NOMO-1 treated with dmso at 0.1 percent for 144 hours (cell line): ENCODE results near the gene RTP5.
"Not testable (repeated sequence)": the region's sequence is repeated elsewhere in the genome, so short reads cannot be mapped to it uniquely, and the experiment has no call there.

ENCODE experiments used
- DNase-seq: peaks from one replicate; lab custom pipeline; 2025; ENCODE audit not compliant: unreplicated experiment; lab: John Stamatoyannopoulos, UW

Gene RTP5

DNA sequence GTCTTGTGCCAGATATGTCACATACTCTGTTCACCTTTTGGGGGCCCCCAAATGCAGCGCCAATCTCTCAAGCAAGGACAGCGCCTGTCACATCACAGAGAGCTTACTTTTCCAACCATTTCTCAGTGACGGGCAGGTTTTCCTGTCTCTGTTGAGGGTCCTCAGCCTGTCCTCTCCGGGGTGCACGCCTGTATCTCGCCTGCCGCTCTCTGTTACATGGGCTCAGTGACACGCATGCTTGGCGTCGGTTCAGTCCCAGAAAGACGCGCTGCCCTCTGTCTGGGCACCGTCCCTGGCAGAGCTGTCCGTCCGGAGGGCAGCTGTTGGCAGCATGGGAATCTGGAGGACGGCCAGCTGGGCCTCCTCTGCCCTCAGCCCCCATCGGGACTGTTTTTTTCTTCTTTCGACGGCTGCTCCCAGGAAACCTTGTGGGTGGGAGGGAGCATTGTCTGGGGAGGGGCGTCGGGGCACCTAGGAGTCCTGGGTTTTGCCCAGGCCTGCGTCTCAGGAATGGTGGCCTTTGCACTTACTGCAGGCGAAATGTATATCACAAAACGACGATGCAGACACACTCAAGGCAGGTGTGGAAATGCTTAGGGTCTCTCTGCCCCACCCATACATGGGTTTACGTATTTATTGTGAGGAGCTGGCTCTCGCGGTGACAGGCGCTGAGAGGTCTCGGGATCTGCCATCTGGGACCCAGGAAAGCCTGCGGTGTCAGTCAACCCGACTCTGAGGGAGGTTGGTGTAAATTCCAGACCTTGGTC is 30.9 kb downstream of the RTP5 start:
- DNase-seq = no peak

DNA sequence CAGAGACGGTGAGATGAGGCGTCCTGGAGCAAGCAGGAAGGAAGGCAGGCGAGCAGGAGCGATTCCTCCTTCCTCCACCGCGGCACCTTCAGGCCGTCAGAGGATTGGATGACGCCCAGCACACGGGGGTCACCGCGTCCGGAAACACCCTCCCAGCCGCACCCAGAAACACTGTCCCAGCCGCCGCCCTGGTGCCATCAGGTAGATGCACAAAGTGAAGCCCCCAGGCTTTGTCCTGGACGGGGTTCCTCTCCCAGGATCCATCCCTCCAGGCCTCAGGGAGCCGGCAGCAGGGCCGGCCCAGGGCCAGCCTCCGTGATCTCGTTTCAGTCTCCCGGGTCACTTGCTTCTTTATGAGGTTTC is 31.5 kb downstream of the RTP5 start:
- DNase-seq = no peak

DNA sequence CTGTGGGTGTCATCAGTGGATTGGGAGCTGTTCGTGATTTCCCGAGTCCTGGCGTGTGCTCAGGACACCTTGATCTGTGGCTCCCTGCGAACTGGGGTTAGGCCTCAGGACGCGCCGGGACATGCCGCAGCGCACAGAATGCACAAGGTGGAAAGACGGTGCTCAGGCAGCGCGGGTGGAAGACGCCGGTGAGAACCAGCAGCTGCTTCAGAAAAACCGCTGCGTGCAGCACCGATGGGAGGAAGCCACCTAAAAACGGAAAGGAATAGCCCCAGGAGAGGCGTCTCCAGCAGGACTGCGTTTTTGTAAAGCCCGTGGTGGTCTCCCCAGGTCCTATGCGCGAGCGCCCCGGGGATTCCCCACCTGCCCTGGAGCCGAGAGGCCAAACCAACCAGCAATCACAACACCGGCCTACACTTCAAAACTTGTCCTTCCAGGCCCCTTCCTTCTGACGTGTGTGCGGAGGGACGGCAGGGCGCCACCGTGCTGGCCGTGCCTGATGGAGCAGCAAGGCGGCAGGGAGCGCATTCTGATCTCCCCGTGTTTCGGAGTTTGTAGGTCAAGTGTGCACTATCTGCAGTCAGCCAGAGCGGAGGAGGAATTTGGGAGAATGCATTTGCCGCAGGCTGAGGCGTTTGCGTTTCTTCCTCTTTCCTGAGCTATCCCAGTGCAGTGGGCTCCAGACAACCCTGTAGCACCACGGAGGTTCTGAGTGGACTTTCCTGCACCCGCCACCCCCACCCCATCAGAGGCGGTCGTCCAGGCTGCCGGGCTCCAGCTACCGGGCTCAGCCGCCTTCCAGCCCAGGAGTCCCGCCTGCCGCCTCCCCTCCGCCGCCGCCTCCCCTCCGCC is 32.2 kb downstream of the RTP5 start:
- no peak for DNase-seq

DNA sequence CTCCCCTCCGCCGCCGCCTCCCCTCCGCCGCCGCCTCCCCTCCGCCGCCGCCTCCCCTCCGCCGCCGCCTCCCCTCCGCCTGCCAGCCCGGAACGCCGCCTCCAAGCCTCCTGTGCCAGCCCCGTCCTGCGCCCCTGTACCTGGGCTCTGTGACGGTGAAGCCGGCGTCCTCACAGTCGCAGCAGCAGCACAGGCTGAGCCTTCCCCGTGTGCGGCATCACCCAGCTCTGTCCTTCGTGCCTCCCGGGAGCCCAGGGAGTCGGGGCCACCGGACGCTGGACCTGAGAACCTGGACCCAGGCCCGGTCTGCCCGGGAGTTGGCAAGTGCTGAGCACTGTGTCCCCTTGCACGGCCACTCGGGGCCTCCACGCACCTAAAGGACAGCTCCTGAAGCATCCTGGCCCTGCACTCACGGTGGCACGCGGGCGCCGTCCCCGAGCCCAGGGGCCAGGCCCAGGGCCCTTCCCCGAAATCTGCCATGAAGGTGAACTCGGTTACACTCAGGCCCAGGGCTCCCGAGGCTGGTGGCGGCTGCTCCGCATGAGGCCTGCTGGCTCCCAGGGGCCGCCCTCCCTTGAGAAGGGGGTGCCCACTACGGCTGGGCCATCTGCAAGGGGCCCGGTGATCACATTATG is 32.9 kb downstream of the RTP5 start:
- no peak for DNase-seq

DNA sequence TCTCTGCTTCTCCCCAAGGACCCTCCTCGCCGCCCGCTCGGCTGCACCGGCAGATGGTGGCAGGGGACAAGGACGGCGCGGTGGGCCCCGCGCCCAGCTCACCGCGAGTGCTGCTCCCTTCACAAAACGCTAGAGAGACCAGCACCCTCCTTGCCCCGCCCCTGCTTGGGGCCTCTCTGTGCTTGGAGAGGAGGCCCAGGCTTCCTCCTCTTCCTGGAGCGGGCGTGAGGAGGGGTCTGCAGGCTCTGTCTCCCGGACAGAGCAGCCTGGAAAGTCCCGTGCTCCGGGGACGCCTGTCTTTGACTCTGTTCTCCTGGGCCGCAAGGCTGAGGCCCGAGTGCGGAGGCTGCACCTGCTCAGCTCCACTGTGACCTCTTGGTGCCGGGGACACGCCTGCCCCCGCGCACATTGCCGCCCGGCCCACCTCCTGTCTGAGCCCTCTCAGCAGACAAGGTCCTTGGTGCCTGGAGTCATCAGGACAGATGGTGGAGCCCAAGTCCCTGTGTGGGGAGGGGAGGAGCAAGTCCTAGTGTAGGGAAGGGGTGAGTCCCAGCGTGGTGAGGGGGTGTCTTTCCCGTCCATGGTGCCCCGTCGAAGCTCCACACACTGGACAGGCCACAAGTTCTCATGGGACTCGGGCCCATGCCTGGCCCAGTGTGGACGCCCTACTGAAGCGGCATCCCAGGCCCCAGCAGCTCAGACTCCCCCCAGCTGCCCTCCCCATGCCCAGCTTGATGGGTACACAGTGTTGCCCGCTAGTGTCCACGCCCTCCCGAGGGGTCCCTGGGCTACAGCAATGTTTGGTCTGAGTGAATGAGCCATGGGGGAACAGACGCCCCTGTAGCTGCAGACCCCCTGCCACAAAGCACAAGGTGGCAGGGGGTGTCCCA is 33.8 kb downstream of the RTP5 start:
- no peak for DNase-seq

DNA sequence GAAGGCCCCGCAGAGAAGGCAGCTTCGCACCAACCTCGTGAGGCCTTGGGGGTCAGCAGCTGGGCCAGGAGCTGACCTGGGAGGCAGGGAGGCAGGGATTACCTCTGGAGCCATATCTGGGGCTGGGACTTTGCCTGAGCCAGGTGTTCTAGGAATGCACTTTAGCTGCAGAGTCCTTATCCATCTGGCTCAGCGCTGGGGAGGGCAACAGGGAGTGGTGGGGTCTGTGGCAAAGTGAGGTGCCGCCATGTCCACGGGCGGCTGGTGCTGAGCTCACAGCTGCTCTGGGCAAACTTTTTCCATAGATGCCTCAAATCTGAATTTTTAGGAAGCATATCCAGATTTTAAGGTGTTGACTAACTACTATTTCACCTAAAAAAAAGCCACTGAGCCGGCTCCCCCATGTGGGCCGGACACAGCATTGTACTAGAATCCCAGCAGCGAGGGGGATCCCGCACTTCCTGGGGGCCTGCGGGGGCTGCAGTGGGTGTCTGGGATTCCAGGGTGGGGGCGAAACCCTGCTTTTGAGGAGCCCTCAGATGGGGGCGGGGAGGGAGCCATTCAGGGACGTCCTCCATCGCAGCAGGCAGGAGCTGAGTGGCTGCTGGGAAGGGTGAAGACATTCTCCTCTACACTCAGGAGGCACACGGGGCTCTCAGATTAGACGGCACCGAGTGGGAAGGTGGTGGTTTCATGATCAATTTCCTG is 34.6 kb downstream of the RTP5 start:
- DNase-seq = no peak

DNA sequence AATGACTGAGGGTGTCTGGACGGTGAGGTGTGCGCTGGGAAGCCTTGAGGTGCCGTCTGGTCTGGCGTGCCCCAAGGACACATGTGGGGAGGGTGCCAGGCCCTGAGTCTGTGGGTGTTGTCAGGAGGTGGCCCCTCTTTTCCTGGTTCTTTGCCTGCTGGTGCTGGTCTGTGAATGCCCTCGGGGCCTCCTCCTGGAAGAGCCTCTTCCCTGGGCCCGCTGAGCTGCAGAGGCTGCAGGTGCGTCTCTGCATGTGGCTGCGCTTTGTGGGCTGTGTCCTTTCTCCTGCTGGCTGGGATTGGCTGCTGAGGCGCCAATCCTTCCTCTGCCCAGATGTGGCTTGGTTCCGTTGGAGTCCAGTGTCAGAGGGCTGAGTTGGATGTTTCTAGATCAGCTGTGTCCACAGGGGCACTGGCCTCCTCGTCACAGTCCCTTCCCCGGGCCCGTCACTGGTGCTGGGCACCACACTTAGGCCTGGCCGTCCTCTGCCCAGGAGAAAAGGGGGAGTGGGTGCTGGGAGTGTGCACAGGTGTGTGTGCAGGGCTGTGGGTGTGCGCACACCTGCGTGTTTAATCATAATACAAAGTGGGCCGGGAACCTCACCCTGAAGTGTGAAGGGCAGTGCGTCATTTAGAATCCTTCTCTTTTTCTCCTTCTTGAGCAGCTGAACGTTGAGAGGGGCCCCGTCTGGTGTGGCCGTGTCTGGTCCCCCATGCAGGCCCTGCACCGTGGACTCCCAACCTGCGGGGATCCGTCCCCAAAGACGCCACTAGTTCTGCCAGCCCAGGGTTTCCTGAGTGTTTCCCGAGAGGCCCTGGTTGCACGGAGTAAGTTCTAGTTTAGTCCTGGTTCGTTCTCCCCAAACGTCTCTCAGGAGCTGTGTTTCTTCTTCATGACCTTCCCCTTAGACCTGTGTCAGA is 35.5 kb downstream of the RTP5 start:
- no peak for DNase-seq

DNA sequence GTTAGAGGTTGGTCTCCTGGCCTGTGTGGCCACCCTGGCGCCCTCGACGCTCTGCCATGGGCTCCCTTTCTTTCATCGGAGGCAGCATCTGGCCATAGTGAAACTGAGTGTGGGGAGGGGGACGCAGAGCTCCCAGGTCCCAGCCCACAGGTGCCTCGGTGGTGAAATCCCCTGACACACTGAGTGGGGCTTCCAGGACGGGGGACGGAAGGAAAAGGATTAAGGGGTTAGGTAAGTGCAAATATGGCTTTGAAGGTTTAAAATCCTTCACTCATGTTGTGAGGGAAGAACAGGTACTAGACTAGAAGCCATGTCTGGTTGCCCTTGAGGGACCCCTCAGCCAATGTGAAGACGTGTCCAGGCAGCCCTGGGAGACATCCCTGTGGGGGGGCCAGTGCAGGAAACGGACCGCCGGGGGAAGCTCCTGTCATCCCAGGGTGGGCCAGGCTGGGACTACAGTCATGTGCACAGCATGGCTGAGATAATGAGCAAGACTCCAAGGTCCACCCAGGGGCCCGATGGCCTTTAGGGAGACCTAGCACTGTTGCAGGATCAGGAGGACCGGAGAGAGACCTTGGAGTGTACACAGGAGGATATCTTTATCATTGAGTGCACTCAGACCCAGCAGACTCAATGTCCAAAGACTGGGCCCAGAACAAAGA is 36.3 kb downstream of the RTP5 start:
- no peak for DNase-seq

DNA sequence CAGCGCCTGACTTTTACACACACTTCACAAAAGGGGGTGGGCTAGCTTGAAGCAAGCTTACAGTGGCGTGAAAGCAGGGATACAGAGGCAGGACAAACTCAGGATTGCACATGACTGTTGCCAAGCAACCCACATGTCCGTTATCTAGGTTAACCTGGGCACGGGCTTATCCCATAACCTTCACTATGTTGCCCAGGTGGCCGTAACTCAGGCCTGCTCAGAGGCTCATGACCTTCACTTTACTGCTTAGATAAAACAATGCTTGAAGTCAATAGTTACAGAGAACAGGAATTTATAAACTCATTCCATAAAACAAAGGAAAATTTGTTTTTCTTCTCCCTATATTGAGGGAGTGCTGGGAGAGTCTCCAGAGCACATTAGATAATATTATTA is 36.8 kb downstream of the RTP5 start:
- DNase-seq = not testable (repeated sequence)

DNA sequence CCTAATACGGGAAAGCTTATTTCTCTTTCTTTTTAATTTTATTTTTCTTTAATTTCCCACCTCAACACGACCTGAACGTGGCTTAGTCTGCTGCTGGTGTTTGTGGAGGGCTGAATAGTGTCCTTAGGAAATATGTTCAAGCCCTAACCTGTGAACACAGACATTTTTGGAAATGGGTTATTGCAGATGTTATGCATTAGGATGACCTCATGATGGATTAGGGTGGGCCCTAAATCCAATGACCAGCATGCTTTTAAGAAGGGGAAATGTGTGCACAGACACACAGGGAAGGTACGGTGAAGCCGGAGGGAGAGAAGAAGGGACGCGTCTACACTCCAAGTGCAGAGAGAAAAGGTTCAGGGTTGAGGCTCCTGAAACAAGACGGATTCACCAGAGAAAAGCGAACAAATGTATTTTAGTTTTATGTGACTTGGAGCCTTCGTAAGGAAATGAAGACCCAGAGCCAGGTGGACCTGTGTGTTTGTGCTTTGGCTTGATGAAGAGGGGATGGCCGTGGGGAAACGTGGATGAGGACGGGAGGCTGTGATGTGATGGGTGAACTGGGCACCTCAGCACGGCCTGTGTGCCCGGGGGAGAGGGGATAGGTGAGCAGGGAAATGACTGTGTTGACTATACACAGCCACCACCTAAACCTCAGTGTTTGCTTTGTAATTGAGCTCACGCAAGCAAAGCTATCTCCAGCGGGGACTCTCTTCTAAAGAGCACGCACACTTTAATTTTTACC is 37.5 kb downstream of the RTP5 start:
- no peak for DNase-seq

DNA sequence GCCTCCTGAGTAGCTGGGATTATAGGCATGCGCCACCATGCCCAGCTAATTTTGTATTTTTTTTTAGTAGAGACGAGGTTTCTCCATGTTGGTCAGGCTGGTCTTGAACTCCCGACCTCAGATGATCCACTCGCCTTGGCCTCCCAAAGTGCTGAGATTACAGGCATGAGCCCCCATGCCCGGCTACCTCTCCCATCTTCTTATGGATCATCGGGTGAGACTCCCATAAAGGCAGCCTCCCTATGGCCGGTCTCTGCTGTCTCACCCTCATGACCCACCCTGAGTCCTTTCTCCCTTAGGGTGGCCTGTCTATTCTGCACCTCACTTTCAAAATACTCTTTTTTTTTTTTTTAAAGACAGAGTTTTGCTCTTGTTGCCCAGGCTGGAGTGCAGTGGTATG is 38.3 kb downstream of the RTP5 start:
- DNase-seq = not testable (repeated sequence)

DNA sequence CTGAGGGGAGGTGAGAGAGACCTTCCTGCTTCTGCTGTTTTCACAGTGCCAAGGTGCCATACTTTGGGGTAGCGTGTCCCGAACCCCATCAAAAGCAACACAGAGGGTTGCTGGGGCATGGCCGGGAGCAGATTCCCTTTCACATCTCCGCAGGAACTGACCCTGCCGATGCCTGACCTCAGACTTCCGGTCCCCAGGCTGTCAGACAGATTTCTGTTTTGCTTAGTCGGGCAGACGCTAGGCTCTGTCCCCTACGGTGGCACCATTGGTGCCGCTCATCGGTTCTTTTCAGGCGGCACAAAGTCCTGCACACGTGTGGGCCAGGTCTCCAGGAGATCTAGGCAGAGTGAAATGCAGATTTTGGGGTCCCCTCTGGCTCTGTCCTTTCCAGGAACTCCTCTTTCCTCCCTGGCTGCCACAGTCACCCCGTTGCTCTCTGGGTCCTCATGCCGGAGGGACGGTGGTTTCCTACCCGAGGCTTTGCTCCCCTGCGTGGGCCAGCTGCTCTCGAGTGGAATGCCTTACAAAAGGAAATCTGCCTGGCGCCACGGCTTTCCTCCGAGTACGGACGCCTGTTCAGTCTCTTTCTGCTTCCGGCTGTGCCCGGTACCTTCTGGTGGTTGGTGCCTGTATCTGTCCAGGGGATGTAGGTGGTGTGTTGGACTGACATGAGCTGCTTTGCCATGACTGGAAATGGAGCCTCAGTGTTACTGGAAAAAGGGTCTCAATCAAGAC is 39.3 kb downstream of the RTP5 start:
- DNase-seq = no peak

DNA sequence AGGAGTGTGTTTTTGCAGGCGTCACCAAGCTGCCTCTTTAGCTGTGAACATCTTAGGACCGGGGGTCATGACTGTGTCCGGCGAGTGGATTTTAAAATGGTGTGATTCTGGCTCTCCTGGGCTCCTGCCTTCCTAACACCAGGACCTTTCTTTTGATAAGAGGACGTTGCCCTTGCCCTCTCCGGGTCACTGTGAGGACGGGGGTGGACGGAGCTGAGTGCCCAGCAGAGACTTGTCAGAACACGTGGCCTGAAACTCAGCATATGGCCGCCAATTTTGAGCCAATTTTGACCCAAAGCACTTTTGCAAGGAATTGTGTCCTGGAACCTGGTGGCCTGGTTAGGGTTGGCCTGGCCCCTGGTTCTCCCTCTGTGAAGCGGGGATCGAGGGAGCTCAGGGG is 40.2 kb downstream of the RTP5 start:
- no peak for DNase-seq

DNA sequence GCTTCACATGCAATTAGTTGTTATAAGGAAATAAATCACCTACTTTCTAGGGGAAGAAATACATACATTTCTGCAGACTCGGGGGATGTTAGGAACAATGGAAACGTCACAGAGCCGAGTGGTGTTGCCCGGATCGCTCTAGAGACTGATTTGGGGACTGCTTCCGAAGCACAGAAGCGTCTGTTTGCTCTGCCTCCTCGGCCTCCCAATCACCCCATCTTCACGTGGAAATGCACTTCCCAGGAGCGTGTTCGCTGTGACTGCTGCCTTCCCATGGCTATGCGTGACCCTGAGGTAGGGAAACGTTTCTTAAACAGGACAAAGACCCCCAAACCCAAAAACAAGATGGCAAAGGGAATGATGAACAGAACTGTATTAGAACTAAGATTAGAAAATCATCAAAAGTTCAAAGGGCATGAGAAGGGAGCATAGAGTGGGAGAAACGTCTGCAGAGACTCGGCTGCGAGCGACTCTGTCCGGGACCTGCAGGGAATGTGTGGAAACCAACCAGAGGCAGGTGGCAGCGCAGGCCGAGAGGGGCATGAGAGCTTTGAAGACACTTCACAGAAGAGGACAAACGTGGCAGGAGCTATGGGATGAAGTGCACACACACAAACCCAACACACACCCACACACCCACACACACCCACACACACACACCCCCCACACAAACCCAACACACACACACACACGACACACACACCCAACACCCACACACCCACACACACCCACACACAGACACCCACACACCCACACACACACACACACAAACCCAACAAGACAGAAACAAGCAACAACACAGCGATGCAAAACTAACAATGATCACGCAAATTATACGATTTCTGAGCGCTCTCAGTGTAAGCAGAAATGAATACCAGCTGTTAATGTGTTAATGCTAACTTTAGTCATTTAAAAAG is 41.3 kb downstream of the RTP5 start:
- DNase-seq = no peak

DNA sequence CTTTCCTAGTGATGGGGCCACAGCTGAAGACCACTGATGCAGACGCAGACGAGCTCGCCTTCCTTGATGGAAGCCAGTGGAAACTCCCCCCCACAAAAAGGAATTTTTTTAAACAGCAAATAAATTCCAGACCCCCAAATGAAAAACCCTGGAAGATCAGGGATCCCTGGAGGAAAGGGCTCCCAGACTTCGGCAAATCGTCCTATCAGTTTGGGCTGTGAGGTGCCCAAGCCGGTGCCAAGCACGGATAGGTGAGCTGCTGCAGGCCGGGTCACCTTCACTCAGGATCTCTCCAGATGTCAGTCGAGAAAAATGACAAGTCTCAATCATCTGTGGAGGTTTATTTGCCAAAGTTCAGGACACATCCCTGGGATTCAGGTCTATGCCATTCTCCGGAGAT is 42.0 kb downstream of the RTP5 start:
- no peak for DNase-seq

DNA sequence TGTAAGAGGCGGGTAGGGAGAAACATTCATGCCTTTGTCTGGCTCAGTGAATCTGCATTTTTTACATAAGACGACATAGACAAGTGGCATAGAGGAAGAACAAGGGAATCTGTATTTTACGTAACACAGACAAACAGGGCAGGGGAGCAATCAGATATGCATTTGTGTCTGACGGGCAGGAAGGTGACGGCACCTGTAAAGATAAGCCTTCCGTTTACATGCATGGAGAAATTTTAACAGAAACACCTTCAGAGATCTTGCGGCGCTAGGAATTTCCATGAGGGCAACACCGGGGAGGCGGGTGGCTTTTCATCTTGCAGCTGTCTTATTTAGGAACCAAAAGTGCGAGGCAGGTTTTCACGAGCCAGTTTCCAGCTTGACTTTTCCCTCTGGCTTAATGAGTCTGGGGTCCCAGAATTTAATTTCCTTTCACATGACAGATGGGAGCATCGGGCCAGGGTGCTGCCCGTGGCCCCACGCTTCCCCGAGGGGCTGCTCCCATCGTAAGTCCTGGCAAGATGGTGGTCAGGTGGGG is 42.6 kb downstream of the RTP5 start:
- no peak for DNase-seq
